ENCODE measurements around the gene MICU1.
"Not testable (repeated sequence)": the region's sequence is repeated elsewhere in the genome, so short reads cannot be mapped to it uniquely, and the experiment has no call there.

Gene MICU1

GRCh38 chr10:72414642-72415041, 211.2 kb downstream of the MICU1 start:
- no peak overlapping the region for H3K4me3 ChIP-seq (ENCODE audit: low read depth, low read length)
- no peak for TF ChIP-seq CTCF (IDR thresholded peaks at IDR 0.05; ENCODE audit: control insufficient read depth, extremely low read depth, insufficient read depth)
- DNase-seq (ENCODE audit: low read depth) = no peak

GRCh38 chr10:72409167-72409566, 216.7 kb downstream of the MICU1 start:
- TF ChIP-seq CTCF (IDR thresholded peaks at IDR 0.05; ENCODE audit: control insufficient read depth, extremely low read depth, insufficient read depth) = no peak
- no peak overlapping the region for H3K4me3 ChIP-seq (ENCODE audit: low read depth, low read length)
- DNase-seq (ENCODE audit: low read depth) = no peak

GRCh38 chr10:72407927-72408600, 217.8 kb downstream of the MICU1 start:
- H3K4me3 ChIP-seq (ENCODE audit: low read depth, low read length) = no peak overlapping the region
- no peak for DNase-seq (ENCODE audit: low read depth)
- TF ChIP-seq CTCF (IDR thresholded peaks at IDR 0.05; ENCODE audit: control insufficient read depth, extremely low read depth, insufficient read depth) = no peak

DNA sequence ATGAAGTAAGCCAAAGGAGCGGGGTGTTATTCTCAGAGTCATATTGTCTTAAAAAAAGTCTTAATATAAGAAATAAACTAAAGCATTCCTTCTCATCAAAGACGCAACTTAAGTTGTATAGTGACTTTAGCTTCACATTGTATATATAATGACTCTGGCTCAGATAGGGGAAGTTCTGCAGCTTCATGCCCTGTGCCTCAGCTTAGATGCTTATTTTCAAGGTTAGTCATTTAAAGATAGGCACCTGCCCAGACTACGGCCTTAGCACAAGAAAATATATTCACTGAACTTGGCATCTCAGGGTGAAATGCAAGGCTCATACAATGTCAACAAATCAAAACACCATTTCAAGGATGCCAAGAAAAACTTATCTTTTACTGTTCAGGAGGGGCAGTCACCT, 218.4 kb downstream of the MICU1 start:
- no peak overlapping the region for H3K4me3 ChIP-seq (ENCODE audit: low read depth, low read length)
- TF ChIP-seq CTCF (IDR thresholded peaks at IDR 0.05; ENCODE audit: control insufficient read depth, extremely low read depth, insufficient read depth) = no peak
- no peak for DNase-seq (ENCODE audit: low read depth)

DNA sequence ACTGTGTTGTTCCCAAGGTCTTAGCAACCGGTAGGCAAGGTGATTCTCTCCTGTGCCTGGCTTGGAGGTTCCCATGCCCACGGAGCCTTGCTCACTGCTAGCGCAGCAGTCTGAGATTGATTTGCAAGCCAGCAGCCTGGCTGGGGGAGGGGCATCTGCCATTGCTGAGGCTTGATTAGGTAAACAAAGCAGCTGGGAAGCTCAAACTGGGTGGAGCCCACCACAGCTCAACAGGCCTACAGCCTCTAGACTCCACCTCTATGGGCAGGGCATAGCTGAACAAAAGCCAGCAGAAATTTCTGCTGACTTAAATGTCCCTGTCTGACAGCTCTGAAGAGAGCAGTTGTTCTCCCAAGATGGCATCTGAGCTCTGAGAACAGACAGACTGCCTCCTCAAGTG, 230.3 kb downstream of the MICU1 start:
- not testable (repeated sequence) for DNase-seq (ENCODE audit: low read depth); H3K4me3 ChIP-seq (ENCODE audit: low read depth, low read length)

DNA sequence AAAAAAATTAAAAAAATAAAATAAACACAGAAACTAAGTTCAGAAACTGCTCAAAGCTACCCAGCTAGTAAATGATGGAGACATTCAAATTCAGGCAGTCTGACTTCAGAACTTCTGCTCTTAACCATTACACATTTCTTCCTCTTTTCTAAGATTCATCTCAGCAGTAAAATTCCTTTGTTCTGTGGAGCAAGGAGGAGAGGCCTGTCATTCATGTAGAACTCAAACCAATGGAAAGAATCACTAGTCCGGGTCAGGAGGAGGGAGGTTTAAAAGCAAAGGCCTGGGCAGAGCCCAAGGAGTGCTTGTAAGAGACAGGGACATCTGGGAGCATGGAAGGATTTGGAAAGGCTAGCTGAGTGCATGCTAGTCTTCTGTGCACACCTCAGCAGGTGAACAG, 233.3 kb downstream of the MICU1 start:
- no peak for TF ChIP-seq CTCF (IDR thresholded peaks at IDR 0.05; ENCODE audit: control insufficient read depth, extremely low read depth, insufficient read depth)
- H3K4me3 ChIP-seq (ENCODE audit: low read depth, low read length) = no peak overlapping the region
- DNase-seq (ENCODE audit: low read depth) = no peak

GRCh38 chr10:72390764-72391163, 235.1 kb downstream of the MICU1 start:
- no peak overlapping the region for H3K4me3 ChIP-seq (ENCODE audit: low read depth, low read length)
- DNase-seq (ENCODE audit: low read depth) = no peak
- no peak for TF ChIP-seq CTCF (IDR thresholded peaks at IDR 0.05; ENCODE audit: control insufficient read depth, extremely low read depth, insufficient read depth)

Measured in LNCaP clone FGC (cell line).